ENCODE results near the gene NPPB. TPM values are rescaled to one million over a fixed set of nuclear protein-coding genes. Genes with fewer than 3 reads are reported as not detected.

The NPPB gene
- total and polyA plus RNA-seq, 2 of the 8 experiments (the other 6 are each of a cell fraction or from before 2014, with no cell fraction given), result 0.36 to 0.91 TPM

- Histone ChIP-seq H3K4me3 (ENCODE audit: extremely low read depth in 1 of 4, insufficient read depth in 2 of 4, low read depth in 3 of 4, low read length in 4 of 4) (no peak overlapping the region), H3K79me1 (ENCODE audit: low read depth, low read length) (no peaks in the 10 kb centered on the region; the same call in 1 of the 2 replicates), H3K18ac (ENCODE audit: extremely low read depth, low read length) (no peak overlapping the region), H4K91ac (replicated peaks; ENCODE audit: insufficient read length, low read length) (no peak overlapping the region), H3K9me3 (ENCODE audit: insufficient read depth in 2 of 2, low read depth in 1 of 2, low read length in 1 of 2) (no peaks in the 10 kb centered on the region), H3K56ac (replicated peaks; ENCODE audit: insufficient read length, low read depth, low read length) (no peak overlapping the region), H3K23ac (ENCODE audit: insufficient read length) (no peak overlapping the region), H3K79me2 (ENCODE audit: control insufficient read depth in 1 of 2, insufficient read depth in 2 of 2, low read length in 2 of 2) (no peaks in the 10 kb centered on the region), H3K27ac (ENCODE audit: low read depth, low read length) (no peak overlapping the region), H2BK5ac (ENCODE audit: low read depth, low read length) (no peak overlapping the region), H3K14ac (ENCODE audit: insufficient read length) (no peak overlapping the region), H2BK20ac (ENCODE audit: low read length) (no peak overlapping the region), H4K8ac (ENCODE audit: extremely low read depth, insufficient read depth, low read length) (no peak overlapping the region), H2AK5ac (ENCODE audit: low read depth, low read length) (no peak overlapping the region), H2BK120ac (replicated peaks; ENCODE audit: low read depth, low read length) (no peak overlapping the region), H3K36me3 (ENCODE audit: control insufficient read depth in 2 of 4, insufficient read depth in 4 of 4, low read length in 3 of 4) (peaks cover 17 to 53% (median 44%) of the 10 kb centered on the region in 4 experiments; a peak in 7 of 8 replicates), H4K20me1 (replicated peaks in 1 of 2; ENCODE audit: control insufficient read depth in 1 of 2, insufficient read depth in 2 of 2, low read length in 2 of 2) (peaks cover 0 to 2% of the 10 kb centered on the region in 2 experiments), H4K5ac (ENCODE audit: insufficient read length, low read depth, low read length) (no peak overlapping the region), H3K9ac (replicated peaks in 1 of 4; ENCODE audit: extremely low read depth in 1 of 4, low read depth in 3 of 4, low read length in 3 of 4) (no peak overlapping the region), H3K4me1 (replicated peaks in 1 of 4; ENCODE audit: control insufficient read depth in 3 of 4, insufficient read depth in 4 of 4, low read length in 3 of 4) (no peaks in the 10 kb centered on the region), H3K27me3 (replicated peaks in 1 of 4; ENCODE audit: control insufficient read depth in 3 of 4, extremely low read depth in 1 of 4, insufficient read depth in 3 of 4, low read length in 3 of 4) (no peaks in the 10 kb centered on the region), H2AFZ (ENCODE audit: low read length) (no peak overlapping the region), H2BK12ac (ENCODE audit: low read depth, low read length) (no peak overlapping the region), H3K23me2 (ENCODE audit: low read depth, low read length) (no peaks in the 10 kb centered on the region), H2BK15ac (ENCODE audit: low read length) (no peak overlapping the region), H3K4me2 (ENCODE audit: insufficient read depth in 1 of 2, low read depth in 2 of 2, low read length in 2 of 2) (no peak overlapping the region), H3K4ac (replicated peaks; ENCODE audit: insufficient read length, low read depth, low read length) (no peak overlapping the region)
- ChIA-PET POLR2A (ENCODE audit: partially characterized antibody) (interaction anchor here (0.9 to 1.9 kb wide), 4 partner anchors 15 to 85 kb away, joined by 3 to 5 read pairs (median 4); partner anchors contain the start of genes CLCN6 and MTHFR), CTCF (ENCODE audit: partially characterized antibody) (interaction anchor here (1.1 to 1.6 kb wide), 3 partner anchors 14 to 138 kb away, joined by 3 to 5 read pairs (median 3); no protein-coding TSS in a partner anchor)
- DNase-seq (ENCODE audit: low read depth in 1 of 2, low spot score in 2 of 2) (no peak), FAIRE-seq (no peak)
- WGBS, 2 experiments (ENCODE audit: extremely low coverage in 1 of 2, insufficient coverage in 1 of 2, insufficient read length in 1 of 2, insufficient replicate concordance in 2 of 2, low coverage in 1 of 2, low lambda C conversion rate in 2 of 2, missing lambda C conversion rate in 1 of 2), result 92% methylated on average over 17 of the region's 17 CpGs; no CpG with 5 or more reads in 1 of the 2 experiments
- TF ChIP-seq SAP30 (IDR thresholded peaks at IDR 0.05; ENCODE audit: insufficient read depth, insufficient replicate concordance, low read length), result no peak
- TF ChIP-seq POLR2A (IDR thresholded peaks at IDR 0.05; ENCODE audit: control extremely low read depth in 1 of 2, low read depth in 2 of 2, low read length in 2 of 2), result no peak
- no peak for TF ChIP-seq HDAC2 (IDR thresholded peaks at IDR 0.05; ENCODE audit: borderline replicate concordance in 1 of 2, low read depth in 2 of 2, low read length in 2 of 2)
- TF ChIP-seq CTBP2 (IDR thresholded peaks at IDR 0.05; ENCODE audit: borderline replicate concordance, insufficient read depth, insufficient read length, low read length), result no peak
Observed at GRCh38 chr1:11823366-11824137, 35.2 kb downstream of the NPPB start.

Data from H1 (cell line).